ENCODE measurements around the gene KCNQ1OT1. TPM values are rescaled to one million over a fixed set of nuclear protein-coding genes. Genes with fewer than 3 reads are reported as not detected.

The KCNQ1OT1 gene
- total RNA-seq, 1 experiment from 2014 or later: 1.3 TPM

DNA sequence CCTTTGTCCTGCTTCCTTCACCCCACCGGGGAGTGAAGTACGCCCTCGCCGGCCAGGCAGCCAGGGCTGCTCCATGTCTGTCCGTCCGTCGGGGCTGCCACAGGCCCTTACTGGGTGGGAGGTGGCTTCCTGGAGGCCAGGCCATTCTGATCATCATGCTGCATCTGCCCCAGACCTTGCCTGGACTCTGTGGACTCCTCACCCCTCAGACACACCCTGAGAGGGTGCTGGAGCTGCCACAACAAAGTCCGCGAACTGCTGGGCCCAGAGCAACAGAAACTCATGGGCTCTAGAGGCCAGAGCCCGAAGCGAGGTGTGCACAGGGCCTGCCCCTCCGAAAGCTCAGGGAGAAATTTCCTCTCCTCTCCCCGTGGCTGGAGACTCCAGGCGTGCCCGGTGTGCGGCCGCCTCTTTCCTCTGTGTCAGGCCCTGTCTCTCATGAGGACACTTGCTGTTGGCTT, 124.2 kb downstream of the KCNQ1OT1 start:
- no peaks in the 10 kb centered on the region for H3K4me1 Mint-ChIP-seq (ENCODE audit: insufficient read depth, unreplicated experiment)
- CTCF ChIA-PET: interaction anchor here (0.6 to 1.1 kb wide), 2 partner anchors 204 to 842 kb away, joined by 3 to 6 read pairs; no protein-coding TSS in a partner anchor
- H3K27me3 Mint-ChIP-seq (ENCODE audit: insufficient read depth, unreplicated experiment): no peaks in the 10 kb centered on the region
- intact Hi-C loops (cut with micrococcal nuclease): no loop called here
- no peak overlapping the region for H3K27ac Mint-ChIP-seq (ENCODE audit: low read depth, unreplicated experiment)
- no peak for DNase-seq (ENCODE audit: unreplicated experiment)
- no peaks in the 10 kb centered on the region for H3K36me3 Mint-ChIP-seq (ENCODE audit: insufficient read depth, unreplicated experiment)
- BruUV-seq (replicated peaks): no TSS peak
- TF ChIP-seq, protein P1, sequence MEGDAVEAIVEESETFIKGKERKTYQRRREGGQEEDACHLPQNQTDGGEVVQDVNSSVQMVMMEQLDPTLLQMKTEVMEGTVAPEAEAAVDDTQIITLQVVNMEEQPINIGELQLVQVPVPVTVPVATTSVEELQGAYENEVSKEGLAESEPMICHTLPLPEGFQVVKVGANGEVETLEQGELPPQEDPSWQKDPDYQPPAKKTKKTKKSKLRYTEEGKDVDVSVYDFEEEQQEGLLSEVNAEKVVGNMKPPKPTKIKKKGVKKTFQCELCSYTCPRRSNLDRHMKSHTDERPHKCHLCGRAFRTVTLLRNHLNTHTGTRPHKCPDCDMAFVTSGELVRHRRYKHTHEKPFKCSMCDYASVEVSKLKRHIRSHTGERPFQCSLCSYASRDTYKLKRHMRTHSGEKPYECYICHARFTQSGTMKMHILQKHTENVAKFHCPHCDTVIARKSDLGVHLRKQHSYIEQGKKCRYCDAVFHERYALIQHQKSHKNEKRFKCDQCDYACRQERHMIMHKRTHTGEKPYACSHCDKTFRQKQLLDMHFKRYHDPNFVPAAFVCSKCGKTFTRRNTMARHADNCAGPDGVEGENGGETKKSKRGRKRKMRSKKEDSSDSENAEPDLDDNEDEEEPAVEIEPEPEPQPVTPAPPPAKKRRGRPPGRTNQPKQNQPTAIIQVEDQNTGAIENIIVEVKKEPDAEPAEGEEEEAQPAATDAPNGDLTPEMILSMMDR (IDR thresholded peaks at IDR 0.05; ENCODE audit: unreplicated experiment): no peak
- no peak overlapping the region for H3K4me3 Mint-ChIP-seq (ENCODE audit: unreplicated experiment)
- POLR2A ChIA-PET: no interaction called here
- no peaks in the 10 kb centered on the region for H3K9me3 Mint-ChIP-seq (ENCODE audit: unreplicated experiment)

DNA sequence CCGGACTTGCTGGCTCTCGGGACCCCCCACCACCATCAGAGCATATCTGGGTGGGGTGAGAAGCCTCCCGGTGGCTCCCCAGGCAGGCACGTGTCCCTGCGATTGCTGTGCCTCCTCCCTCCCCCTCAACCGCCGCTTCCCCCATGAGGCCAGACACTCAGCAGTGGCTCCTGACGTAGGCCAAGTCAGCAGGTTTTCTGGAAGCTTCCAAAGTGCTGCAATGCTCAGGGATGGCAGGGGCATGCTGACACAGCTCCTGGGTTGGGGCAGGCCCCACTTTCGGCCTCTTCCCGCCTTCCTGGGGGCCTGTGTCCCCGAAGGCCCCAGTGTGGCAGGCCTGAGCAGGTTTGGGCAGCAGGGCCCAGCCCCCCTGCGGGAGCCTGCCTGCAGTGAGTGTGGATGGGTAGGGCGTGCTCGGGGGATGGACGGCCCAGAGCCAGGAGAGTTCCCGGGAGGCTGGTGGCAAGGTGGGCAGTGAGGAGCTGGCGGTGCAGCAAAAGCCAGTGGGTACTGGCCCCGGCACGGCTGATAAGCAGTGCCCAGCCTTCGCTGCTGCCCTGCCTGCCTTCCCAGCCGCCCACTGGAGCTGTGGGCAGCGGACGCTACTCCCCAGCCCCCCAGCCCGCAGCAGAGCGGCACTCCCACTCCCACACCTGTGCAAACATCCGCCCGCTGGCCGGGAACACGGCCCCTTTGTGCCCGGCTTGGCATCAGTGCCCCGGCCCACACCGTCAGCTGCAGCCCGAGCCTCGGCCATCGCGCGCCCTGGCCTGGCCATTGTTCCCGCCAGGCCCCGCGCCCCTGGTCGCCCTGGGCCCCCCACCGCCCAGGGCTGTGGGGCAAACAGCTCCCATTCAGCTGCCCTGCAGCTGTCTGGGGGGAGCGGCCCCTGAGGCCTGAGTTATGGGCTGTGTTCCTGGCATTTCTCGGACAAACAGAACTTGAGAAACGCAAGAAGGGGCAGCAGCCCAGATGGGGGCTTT, 125.0 kb downstream of the KCNQ1OT1 start:
- H3K27ac Mint-ChIP-seq (ENCODE audit: low read depth, unreplicated experiment): no peak overlapping the region
- H3K36me3 Mint-ChIP-seq (ENCODE audit: insufficient read depth, unreplicated experiment): no peaks in the 10 kb centered on the region
- DNase-seq (ENCODE audit: unreplicated experiment): no peak
- no peaks in the 10 kb centered on the region for H3K9me3 Mint-ChIP-seq (ENCODE audit: unreplicated experiment)
- H3K4me3 Mint-ChIP-seq (ENCODE audit: unreplicated experiment): no peak overlapping the region
- H3K4me1 Mint-ChIP-seq (ENCODE audit: insufficient read depth, unreplicated experiment): no peaks in the 10 kb centered on the region
- BruUV-seq (replicated peaks): no TSS peak
- TF ChIP-seq, protein P1 (IDR thresholded peaks at IDR 0.05; ENCODE audit: unreplicated experiment): no peak
- intact Hi-C loops (cut with micrococcal nuclease): no loop called here
- ChIA-PET POLR2A (no interaction called here), CTCF (interaction anchor here (0.6 to 1.1 kb wide), 3 partner anchors 204 to 843 kb away, joined by 3 to 6 read pairs (median 3); partner anchors contain the start of gene CDKN1C)
- no peaks in the 10 kb centered on the region for H3K27me3 Mint-ChIP-seq (ENCODE audit: insufficient read depth, unreplicated experiment)

DNA sequence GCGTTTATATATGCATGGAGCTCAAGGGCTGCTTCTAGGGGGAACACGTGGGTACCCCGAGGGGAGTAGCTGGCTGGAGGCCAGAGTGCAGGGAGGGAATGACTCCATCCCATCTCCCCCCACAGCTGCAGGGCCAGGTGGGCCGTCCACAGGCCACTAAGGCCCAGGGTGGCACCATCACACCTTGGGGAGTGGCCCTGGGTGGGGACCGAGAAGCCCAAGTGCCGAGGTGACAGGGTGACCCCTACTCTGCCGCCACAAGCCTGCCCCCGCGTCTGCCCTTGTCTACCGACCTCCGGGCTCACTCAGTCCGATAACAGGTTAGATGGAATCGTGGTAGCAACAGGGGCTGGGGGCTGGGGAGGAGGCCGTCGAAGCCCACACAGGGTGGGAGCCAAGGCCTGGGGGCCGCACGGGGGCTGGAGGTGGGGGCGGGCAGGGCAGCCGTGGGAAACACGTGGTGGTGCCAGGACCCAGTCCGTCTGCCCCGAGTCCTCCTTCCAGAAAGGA, 125.7 kb downstream of the KCNQ1OT1 start:
- Mint-ChIP-seq H3K4me1 (ENCODE audit: insufficient read depth, unreplicated experiment) (no peaks in the 10 kb centered on the region), H3K36me3 (ENCODE audit: insufficient read depth, unreplicated experiment) (no peaks in the 10 kb centered on the region), H3K27me3 (ENCODE audit: insufficient read depth, unreplicated experiment) (no peaks in the 10 kb centered on the region), H3K4me3 (ENCODE audit: unreplicated experiment) (no peak overlapping the region), H3K9me3 (ENCODE audit: unreplicated experiment) (no peaks in the 10 kb centered on the region), H3K27ac (ENCODE audit: low read depth, unreplicated experiment) (no peak overlapping the region)
- no peak for DNase-seq (ENCODE audit: unreplicated experiment)
- ChIA-PET CTCF (interaction anchor here (0.6 to 0.7 kb wide), 3 partner anchors 243 to 311 kb away, joined by 3 to 5 read pairs (median 3); partner anchors contain the start of gene CDKN1C), POLR2A (no interaction called here)
- intact Hi-C loops (cut with micrococcal nuclease): no loop called here
- TF ChIP-seq, protein P1 (IDR thresholded peaks at IDR 0.05; ENCODE audit: unreplicated experiment): no peak
- BruUV-seq (replicated peaks): no TSS peak
